Subcutaneous abdominal adipose tissue (tissue), 5 donors: Measurements from ENCODE around the gene ITGAE.

Experiments used
- H3K27ac ChIP-seq: one replicate; pipeline ENCODE4 v1.7.0; 2013; ENCODE audit warnings: low read depth, mild to moderate bottlenecking, inconsistent platforms, low read length, moderate library complexity
- H3K27me3 ChIP-seq, 5 donors: one replicate each; pipeline ENCODE4 v1.7.0; 2013; ENCODE audit warnings: low read length in 5 of 5, inconsistent platforms in 1 of 5; ENCODE audit not compliant: control insufficient read depth in 5 of 5, insufficient read depth in 4 of 5
- H3K36me3 ChIP-seq, 5 donors: one replicate each; pipeline ENCODE4 v1.7.0; 2013; ENCODE audit warnings: low read length in 5 of 5; ENCODE audit not compliant: control insufficient read depth in 5 of 5, insufficient read depth in 5 of 5
- H3K4me1 ChIP-seq, 5 donors: one replicate each; pipeline ENCODE4 v1.7.0; 2013; ENCODE audit warnings: low read length in 5 of 5, mild to moderate bottlenecking in 3 of 5, moderate library complexity in 1 of 5; ENCODE audit not compliant: control insufficient read depth in 5 of 5, insufficient read depth in 5 of 5
- H3K4me3 ChIP-seq, 5 donors: one replicate each; pipeline ENCODE4 v1.7.0; 2013; ENCODE audit warnings: low read length in 5 of 5, low read depth in 1 of 5
- H3K9ac ChIP-seq, 5 donors: one replicate each; pipeline ENCODE4 v1.7.0; 2013; ENCODE audit warnings: low read length in 5 of 5, mild to moderate bottlenecking in 4 of 5, moderate library complexity in 3 of 5
- H3K9me3 ChIP-seq, 5 donors: one replicate each; pipeline ENCODE4 v1.7.0; 2013; ENCODE audit warnings: low read length in 5 of 5; ENCODE audit not compliant: control insufficient read depth in 5 of 5
- donor health status: healthy.
- donor health status: healthy.
- donor health status: healthy.
- donor health status: healthy.
- donor health status: healthy.

The ITGAE gene

GRCh38 chr17:3780986-3781385 lies 20.0 kb downstream of the ITGAE start:
- Histone ChIP-seq H3K27ac (no peak overlapping the region), H3K27me3 (no peaks in the 10 kb centered on the region), H3K4me3 (no peak overlapping the region), H3K4me1 (no peaks in the 10 kb centered on the region), H3K9ac (no peak overlapping the region), H3K36me3 (no peaks in the 10 kb centered on the region), H3K9me3 (no peaks in the 10 kb centered on the region)

- Histone ChIP-seq H3K36me3 (no peaks in the 10 kb centered on the region), H3K4me1 (no peaks in the 10 kb centered on the region), H3K27ac (no peak overlapping the region), H3K27me3 (peaks cover 0 to 3% (median 0%) of the 10 kb centered on the region in 5 donors), H3K4me3 (no peak overlapping the region), H3K9me3 (no peaks in the 10 kb centered on the region), H3K9ac (no peak overlapping the region)
Measured at GRCh38 chr17:3777366-3778120, 23.4 kb downstream of the ITGAE start.

- Histone ChIP-seq H3K27me3 (peaks cover 0 to 6% (median 4%) of the 10 kb centered on the region in 5 donors), H3K4me3 (no peak overlapping the region), H3K27ac (no peak overlapping the region), H3K4me1 (no peaks in the 10 kb centered on the region), H3K36me3 (no peaks in the 10 kb centered on the region), H3K9ac (no peak overlapping the region), H3K9me3 (no peaks in the 10 kb centered on the region)
Measured at GRCh38 chr17:3773966-3774365, 27.0 kb downstream of the ITGAE start.

GRCh38 chr17:3773511-3773910 lies 27.5 kb downstream of the ITGAE start:
- no peak overlapping the region for H3K27ac ChIP-seq
- no peak overlapping the region for H3K4me3 ChIP-seq
- H3K4me1 ChIP-seq, result no peaks in the 10 kb centered on the region
- peaks cover 0 to 6% (median 5%) of the 10 kb centered on the region in 5 donors for H3K27me3 ChIP-seq
- no peaks in the 10 kb centered on the region for H3K9me3 ChIP-seq
- no peaks in the 10 kb centered on the region for H3K36me3 ChIP-seq
- H3K9ac ChIP-seq, result no peak overlapping the region

GRCh38 chr17:3772764-3773163 lies 28.2 kb downstream of the ITGAE start:
- no peaks in the 10 kb centered on the region for H3K36me3 ChIP-seq
- peaks cover 0 to 6% (median 5%) of the 10 kb centered on the region in 5 donors for H3K27me3 ChIP-seq
- no peak overlapping the region for H3K4me3 ChIP-seq

GRCh38 chr17:3771140-3771539 lies 29.8 kb downstream of the ITGAE start:
- H3K9me3 ChIP-seq, result peaks cover 0 to 3% (median 0%) of the 10 kb centered on the region in 5 donors
- no peak overlapping the region for H3K4me3 ChIP-seq
- H3K27ac ChIP-seq, result no peak overlapping the region
- peaks cover 0 to 6% (median 5%) of the 10 kb centered on the region in 5 donors for H3K27me3 ChIP-seq
- no peaks in the 10 kb centered on the region for H3K4me1 ChIP-seq
- H3K9ac ChIP-seq, result no peak overlapping the region
- no peaks in the 10 kb centered on the region for H3K36me3 ChIP-seq

More at GRCh38 chr17:3772764-3773163, 28.2 kb downstream of the ITGAE start:
- no peak overlapping the region for H3K9ac ChIP-seq
- H3K27ac ChIP-seq, result no peak overlapping the region
- H3K4me1 ChIP-seq, result no peaks in the 10 kb centered on the region
- peaks cover 0 to under 1% (median 0%) of the 10 kb centered on the region in 5 donors for H3K9me3 ChIP-seq

GRCh38 chr17:3770466-3770865 lies 30.5 kb downstream of the ITGAE start:
- Histone ChIP-seq H3K36me3 (no peaks in the 10 kb centered on the region), H3K4me1 (no peaks in the 10 kb centered on the region), H3K27me3 (peaks cover 0 to 6% (median 5%) of the 10 kb centered on the region in 5 donors), H3K4me3 (no peak overlapping the region), H3K9me3 (peaks cover 0 to 3% (median 0%) of the 10 kb centered on the region in 5 donors), H3K9ac (no peak overlapping the region), H3K27ac (no peak overlapping the region)

- H3K27ac ChIP-seq, result no peak overlapping the region
- peaks cover 0 to 3% (median 0%) of the 10 kb centered on the region in 5 donors for H3K9me3 ChIP-seq
- no peaks in the 10 kb centered on the region for H3K4me1 ChIP-seq
- H3K36me3 ChIP-seq, result no peaks in the 10 kb centered on the region
- H3K4me3 ChIP-seq, result no peak overlapping the region
- H3K9ac ChIP-seq, result no peak overlapping the region
- peaks cover 0 to 10% (median 5%) of the 10 kb centered on the region in 5 donors for H3K27me3 ChIP-seq
Measured at GRCh38 chr17:3768769-3769168, 32.2 kb downstream of the ITGAE start.

GRCh38 chr17:3768341-3768740 lies 32.6 kb downstream of the ITGAE start:
- Histone ChIP-seq H3K4me1 (no peaks in the 10 kb centered on the region), H3K9me3 (peaks cover 0 to 3% (median 0%) of the 10 kb centered on the region in 5 donors), H3K27me3 (peaks cover 0 to 11% (median 5%) of the 10 kb centered on the region in 5 donors), H3K36me3 (no peaks in the 10 kb centered on the region), H3K27ac (no peak overlapping the region), H3K9ac (no peak overlapping the region), H3K4me3 (no peak overlapping the region)

GRCh38 chr17:3766779-3767178 lies 34.2 kb downstream of the ITGAE start:
- Histone ChIP-seq H3K9ac (no peak overlapping the region), H3K4me1 (no peaks in the 10 kb centered on the region), H3K36me3 (no peaks in the 10 kb centered on the region), H3K4me3 (no peak overlapping the region), H3K27me3 (peaks cover 0 to 13% (median 4%) of the 10 kb centered on the region in 5 donors), H3K9me3 (peaks cover 0 to 3% (median 0%) of the 10 kb centered on the region in 5 donors), H3K27ac (no peak overlapping the region)
